Measurements from ENCODE around the gene NDUFB10. TPM values are rescaled to one million over a fixed set of nuclear protein-coding genes. Genes with fewer than 3 reads are reported as not detected.
"Not testable (repeated sequence)": the region's sequence is repeated elsewhere in the genome, so short reads cannot be mapped to it uniquely, and the experiment has no call there.

Gene NDUFB10
- polyA plus RNA-seq, 1 donor (not counting 4 experiments of a cell fraction or from before 2014, with no cell fraction given) = 107 TPM

- Histone ChIP-seq H3K4me1 (ENCODE audit: control insufficient read depth, extremely low read depth, insufficient read depth, low read length) (peaks cover 23% of the 10 kb centered on the region), H3K9me3 (ENCODE audit: control insufficient read depth, low read depth, low read length) (no peaks in the 10 kb centered on the region), H3K9ac (ENCODE audit: control insufficient read depth, extremely low read depth, insufficient read depth, low read length) (peak overlapping the region; percentile 18), H4K20me1 (ENCODE audit: control insufficient read depth, extremely low read depth, insufficient read depth, low read length) (no peaks in the 10 kb centered on the region), H3K79me2 (ENCODE audit: control insufficient read depth, insufficient read depth, low read length) (no peaks in the 10 kb centered on the region), H3K36me3 (ENCODE audit: control insufficient read depth in 2 of 2, extremely low read depth in 1 of 2, insufficient read depth in 2 of 2, low read length in 2 of 2) (no peaks in the 10 kb centered on the region), H3K27ac (ENCODE audit: control insufficient read depth, insufficient read depth, low read length) (peak overlapping the region; percentile 56), H2AFZ (ENCODE audit: control insufficient read depth, low read length) (peak overlapping the region; percentile 52), H3K9me1 (ENCODE audit: control insufficient read depth, extremely low read depth, insufficient read depth, low read length) (no peaks in the 10 kb centered on the region), H3K4me3 (ENCODE audit: control insufficient read depth in 2 of 3, extremely low read depth in 1 of 3, insufficient read depth in 2 of 3, low read depth in 1 of 3, low read length in 3 of 3) (peak overlapping the region in 1 of 3 experiments; percentile 19), H3K27me3 (ENCODE audit: control insufficient read depth, extremely low read depth, insufficient read depth, low read length) (no peaks in the 10 kb centered on the region), H3K4me2 (ENCODE audit: control insufficient read depth, extremely low read depth, insufficient read depth, low read depth, low read length) (peak overlapping the region; percentile 20)
- DNase-seq (ENCODE audit: low read depth, low spot score) (no peak), FAIRE-seq (no peak)
- TF ChIP-seq EZH2 (IDR thresholded peaks at IDR 0.05; ENCODE audit: low read length) = no peak
- TF ChIP-seq, protein P1, sequence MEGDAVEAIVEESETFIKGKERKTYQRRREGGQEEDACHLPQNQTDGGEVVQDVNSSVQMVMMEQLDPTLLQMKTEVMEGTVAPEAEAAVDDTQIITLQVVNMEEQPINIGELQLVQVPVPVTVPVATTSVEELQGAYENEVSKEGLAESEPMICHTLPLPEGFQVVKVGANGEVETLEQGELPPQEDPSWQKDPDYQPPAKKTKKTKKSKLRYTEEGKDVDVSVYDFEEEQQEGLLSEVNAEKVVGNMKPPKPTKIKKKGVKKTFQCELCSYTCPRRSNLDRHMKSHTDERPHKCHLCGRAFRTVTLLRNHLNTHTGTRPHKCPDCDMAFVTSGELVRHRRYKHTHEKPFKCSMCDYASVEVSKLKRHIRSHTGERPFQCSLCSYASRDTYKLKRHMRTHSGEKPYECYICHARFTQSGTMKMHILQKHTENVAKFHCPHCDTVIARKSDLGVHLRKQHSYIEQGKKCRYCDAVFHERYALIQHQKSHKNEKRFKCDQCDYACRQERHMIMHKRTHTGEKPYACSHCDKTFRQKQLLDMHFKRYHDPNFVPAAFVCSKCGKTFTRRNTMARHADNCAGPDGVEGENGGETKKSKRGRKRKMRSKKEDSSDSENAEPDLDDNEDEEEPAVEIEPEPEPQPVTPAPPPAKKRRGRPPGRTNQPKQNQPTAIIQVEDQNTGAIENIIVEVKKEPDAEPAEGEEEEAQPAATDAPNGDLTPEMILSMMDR (optimal IDR thresholded peaks at IDR 0.05 in 1 of 3, IDR thresholded peaks at IDR 0.05 in 1 of 3, conservative IDR thresholded peaks at IDR 0.05 in 1 of 3; ENCODE audit: extremely low read depth in 1 of 3, insufficient read depth in 2 of 3, low read length in 3 of 3) = no peak
- dilution Hi-C loops (cut with MboI; ENCODE audit: extremely low pct_ligation_motif_present, low sequenced_read_pairs) = no loop called here
Measured at GRCh38 chr16:1950559-1950958, 8.8 kb upstream of the NDUFB10 start.

DNA sequence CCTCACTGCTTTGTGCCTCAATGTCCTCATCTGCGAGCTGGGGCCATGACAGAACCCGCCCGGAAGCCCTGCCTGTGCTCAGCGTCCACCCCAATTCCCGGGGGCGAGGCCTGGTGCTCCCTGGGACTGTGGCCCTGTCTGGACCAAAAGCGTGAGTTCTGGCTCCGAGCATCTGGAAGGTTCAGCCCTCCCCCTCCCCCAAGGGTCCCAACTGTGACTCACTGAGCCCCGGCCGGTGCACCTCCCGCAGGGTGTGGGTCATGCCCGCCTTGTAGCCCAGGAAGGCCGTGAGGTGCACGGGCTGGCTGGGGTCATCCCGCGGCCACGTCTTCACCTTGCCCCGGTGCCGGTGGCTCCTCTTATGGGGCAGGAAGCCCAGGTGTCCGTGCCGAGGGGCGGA, 5.6 kb upstream of the NDUFB10 start:
- no peak for TF ChIP-seq EZH2 (IDR thresholded peaks at IDR 0.05; ENCODE audit: low read length)
- TF ChIP-seq, protein P1 (optimal IDR thresholded peaks at IDR 0.05 in 1 of 3, IDR thresholded peaks at IDR 0.05 in 1 of 3, conservative IDR thresholded peaks at IDR 0.05 in 1 of 3; ENCODE audit: extremely low read depth in 1 of 3, insufficient read depth in 2 of 3, low read length in 3 of 3) = no peak
- Histone ChIP-seq H3K79me2 (ENCODE audit: control insufficient read depth, insufficient read depth, low read length) (no peaks in the 10 kb centered on the region), H3K4me1 (ENCODE audit: control insufficient read depth, extremely low read depth, insufficient read depth, low read length) (peaks cover 23% of the 10 kb centered on the region), H3K9me3 (ENCODE audit: control insufficient read depth, low read depth, low read length) (no peaks in the 10 kb centered on the region), H3K36me3 (ENCODE audit: control insufficient read depth in 2 of 2, extremely low read depth in 1 of 2, insufficient read depth in 2 of 2, low read length in 2 of 2) (no peaks in the 10 kb centered on the region), H3K4me3 (ENCODE audit: control insufficient read depth in 2 of 3, extremely low read depth in 1 of 3, insufficient read depth in 2 of 3, low read depth in 1 of 3, low read length in 3 of 3) (no peak overlapping the region), H2AFZ (ENCODE audit: control insufficient read depth, low read length) (no peak overlapping the region), H4K20me1 (ENCODE audit: control insufficient read depth, extremely low read depth, insufficient read depth, low read length) (no peaks in the 10 kb centered on the region), H3K27me3 (ENCODE audit: control insufficient read depth, extremely low read depth, insufficient read depth, low read length) (no peaks in the 10 kb centered on the region), H3K9me1 (ENCODE audit: control insufficient read depth, extremely low read depth, insufficient read depth, low read length) (no peaks in the 10 kb centered on the region), H3K4me2 (ENCODE audit: control insufficient read depth, extremely low read depth, insufficient read depth, low read depth, low read length) (no peak overlapping the region), H3K9ac (ENCODE audit: control insufficient read depth, extremely low read depth, insufficient read depth, low read length) (no peak overlapping the region), H3K27ac (ENCODE audit: control insufficient read depth, insufficient read depth, low read length) (no peak overlapping the region)
- dilution Hi-C loops (cut with MboI; ENCODE audit: extremely low pct_ligation_motif_present, low sequenced_read_pairs) = no loop called here
- FAIRE-seq = no peak
- DNase-seq (ENCODE audit: low read depth, low spot score) = no peak

DNA sequence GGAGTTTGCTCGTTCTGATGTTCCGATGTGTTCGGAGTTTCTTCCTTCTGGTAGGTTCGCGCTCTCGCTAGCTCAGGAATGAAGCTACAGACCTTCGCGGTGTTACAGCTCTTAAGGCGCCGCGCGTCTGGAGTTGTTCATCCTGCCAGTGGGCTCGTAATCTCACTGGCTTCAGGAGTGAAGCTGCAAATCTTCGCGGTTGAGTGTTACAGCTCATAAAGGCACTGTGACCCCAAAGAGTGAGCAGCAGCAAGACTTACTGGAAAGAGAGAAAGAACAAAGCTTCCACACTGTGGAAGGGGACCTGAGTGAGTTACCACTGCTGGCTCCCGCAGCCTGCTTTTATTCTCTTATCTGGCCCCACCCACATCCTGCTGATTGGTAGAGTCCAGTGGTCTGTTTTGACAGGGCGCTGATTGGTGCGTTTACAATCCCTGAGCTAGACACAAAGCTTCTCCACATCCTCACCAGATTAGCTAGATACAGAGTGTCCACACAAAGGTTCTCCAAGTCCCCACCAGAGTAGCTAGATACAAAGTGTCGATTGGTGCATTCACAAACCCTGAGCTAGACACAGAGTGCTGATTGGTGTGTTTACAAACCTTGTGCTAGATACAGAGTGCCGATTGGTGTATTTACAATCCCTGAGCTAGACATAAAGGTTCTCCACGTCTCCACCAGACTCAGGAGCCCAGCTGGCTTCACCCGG, 1.8 kb upstream of the NDUFB10 start:
- DNase-seq (ENCODE audit: low read depth, low spot score); H3K4me2 ChIP-seq (ENCODE audit: control insufficient read depth, extremely low read depth, insufficient read depth, low read depth, low read length); H3K9me3 ChIP-seq (ENCODE audit: control insufficient read depth, low read depth, low read length); dilution Hi-C loops (cut with MboI; ENCODE audit: extremely low pct_ligation_motif_present, low sequenced_read_pairs); H3K27ac ChIP-seq (ENCODE audit: control insufficient read depth, insufficient read depth, low read length); H3K27me3 ChIP-seq (ENCODE audit: control insufficient read depth, extremely low read depth, insufficient read depth, low read length); H3K9me1 ChIP-seq (ENCODE audit: control insufficient read depth, extremely low read depth, insufficient read depth, low read length); H3K9ac ChIP-seq (ENCODE audit: control insufficient read depth, extremely low read depth, insufficient read depth, low read length); FAIRE-seq; H2AFZ ChIP-seq (ENCODE audit: control insufficient read depth, low read length); H3K4me3 ChIP-seq (ENCODE audit: control insufficient read depth in 2 of 3, extremely low read depth in 1 of 3, insufficient read depth in 2 of 3, low read depth in 1 of 3, low read length in 3 of 3): not testable (repeated sequence)
- H3K79me2 ChIP-seq (ENCODE audit: control insufficient read depth, insufficient read depth, low read length) = peaks cover 22% of the 10 kb centered on the region
- H3K36me3 ChIP-seq (ENCODE audit: control insufficient read depth in 2 of 2, extremely low read depth in 1 of 2, insufficient read depth in 2 of 2, low read length in 2 of 2) = peaks cover 7 to 14% of the 10 kb centered on the region in 2 experiments
- peaks cover 15% of the 10 kb centered on the region for H4K20me1 ChIP-seq (ENCODE audit: control insufficient read depth, extremely low read depth, insufficient read depth, low read length)
- peaks cover 30% of the 10 kb centered on the region for H3K4me1 ChIP-seq (ENCODE audit: control insufficient read depth, extremely low read depth, insufficient read depth, low read length)

GRCh38 chr16:1958143-1958491, 1.2 kb upstream of the NDUFB10 start:
- H2AFZ ChIP-seq (ENCODE audit: control insufficient read depth, low read length); H3K4me2 ChIP-seq (ENCODE audit: control insufficient read depth, extremely low read depth, insufficient read depth, low read depth, low read length); H3K9me3 ChIP-seq (ENCODE audit: control insufficient read depth, low read depth, low read length); DNase-seq (ENCODE audit: low read depth, low spot score); dilution Hi-C loops (cut with MboI; ENCODE audit: extremely low pct_ligation_motif_present, low sequenced_read_pairs); H3K4me3 ChIP-seq (ENCODE audit: control insufficient read depth in 2 of 3, extremely low read depth in 1 of 3, insufficient read depth in 2 of 3, low read depth in 1 of 3, low read length in 3 of 3); H3K9me1 ChIP-seq (ENCODE audit: control insufficient read depth, extremely low read depth, insufficient read depth, low read length); H3K27ac ChIP-seq (ENCODE audit: control insufficient read depth, insufficient read depth, low read length); FAIRE-seq; H3K9ac ChIP-seq (ENCODE audit: control insufficient read depth, extremely low read depth, insufficient read depth, low read length); H3K27me3 ChIP-seq (ENCODE audit: control insufficient read depth, extremely low read depth, insufficient read depth, low read length): not testable (repeated sequence)
- Histone ChIP-seq H4K20me1 (ENCODE audit: control insufficient read depth, extremely low read depth, insufficient read depth, low read length) (peaks cover 19% of the 10 kb centered on the region), H3K36me3 (ENCODE audit: control insufficient read depth in 2 of 2, extremely low read depth in 1 of 2, insufficient read depth in 2 of 2, low read length in 2 of 2) (peaks cover 10 to 18% of the 10 kb centered on the region in 2 experiments), H3K79me2 (ENCODE audit: control insufficient read depth, insufficient read depth, low read length) (peaks cover 27% of the 10 kb centered on the region), H3K4me1 (ENCODE audit: control insufficient read depth, extremely low read depth, insufficient read depth, low read length) (peaks cover 30% of the 10 kb centered on the region)
